ENCODE measurements around the gene DHRS9.

The DHRS9 gene

DNA sequence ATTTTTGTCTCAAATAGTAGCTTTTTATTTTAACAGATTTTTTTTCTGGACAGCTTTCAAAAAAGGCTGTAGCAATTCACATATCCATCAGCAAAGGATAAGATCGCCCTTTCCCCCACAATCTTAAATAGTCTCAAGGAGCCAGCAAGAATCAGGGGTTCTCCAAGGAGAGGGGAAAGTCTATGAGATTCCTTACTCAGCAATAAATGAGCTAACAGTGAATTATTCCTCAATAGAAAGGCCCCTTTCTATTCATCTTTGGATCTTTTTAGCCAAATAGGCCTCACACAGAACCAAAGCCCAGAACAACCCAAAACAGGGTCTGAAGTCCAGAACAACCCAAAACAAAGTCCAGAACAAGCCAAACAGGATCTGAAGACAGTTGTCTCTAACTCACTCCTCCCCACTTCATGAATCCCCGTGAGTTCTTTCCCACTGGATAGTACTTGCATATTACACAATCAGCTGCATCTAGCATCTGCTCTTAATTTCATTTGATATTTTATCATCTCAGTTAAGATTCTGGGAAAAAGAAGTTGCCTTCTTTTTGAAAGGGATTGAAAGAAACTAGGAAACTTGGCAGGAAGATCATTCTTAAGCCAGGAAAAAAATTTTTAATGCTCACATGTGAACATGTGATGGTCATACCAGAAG is 3.4 kb upstream of the DHRS9 start:
- DNase-seq (ENCODE audit: low spot score): no peak

DNA sequence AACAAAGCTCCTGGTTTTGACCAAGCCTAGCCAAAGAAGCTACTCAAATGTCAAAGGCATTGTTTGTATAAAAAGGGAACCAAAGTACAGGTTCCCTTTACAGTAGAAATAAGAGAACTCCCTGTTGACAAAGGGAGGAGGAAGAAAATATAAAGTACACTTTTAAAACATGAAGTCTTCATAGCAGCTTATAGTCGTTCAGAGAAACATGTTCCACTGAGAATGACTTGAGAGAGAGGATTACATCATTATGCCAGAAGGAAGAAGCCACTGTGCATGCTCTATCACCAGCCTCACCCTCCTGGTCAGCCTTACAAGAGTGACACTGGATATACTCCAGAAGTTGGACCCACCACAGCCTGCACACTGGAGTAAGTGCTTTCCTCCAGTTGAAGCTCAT is 2.5 kb upstream of the DHRS9 start:
- DNase-seq (ENCODE audit: low spot score): no peak

- no peak for DNase-seq (ENCODE audit: low spot score)
These were observed 470 bp downstream of the DHRS9 start for GRCh38 chr2:169069833-169070232.

GRCh38 chr2:169071455-169071854 is 2.1 kb downstream of the DHRS9 start:
- DNase-seq (ENCODE audit: low spot score): no peak

- no peak for DNase-seq (ENCODE audit: low spot score)
These were observed 3.0 kb downstream of the DHRS9 start for GRCh38 chr2:169072163-169072925.

GRCh38 chr2:169073211-169073962 is 4.0 kb downstream of the DHRS9 start:
- DNase-seq (ENCODE audit: low spot score): no peak

DNA sequence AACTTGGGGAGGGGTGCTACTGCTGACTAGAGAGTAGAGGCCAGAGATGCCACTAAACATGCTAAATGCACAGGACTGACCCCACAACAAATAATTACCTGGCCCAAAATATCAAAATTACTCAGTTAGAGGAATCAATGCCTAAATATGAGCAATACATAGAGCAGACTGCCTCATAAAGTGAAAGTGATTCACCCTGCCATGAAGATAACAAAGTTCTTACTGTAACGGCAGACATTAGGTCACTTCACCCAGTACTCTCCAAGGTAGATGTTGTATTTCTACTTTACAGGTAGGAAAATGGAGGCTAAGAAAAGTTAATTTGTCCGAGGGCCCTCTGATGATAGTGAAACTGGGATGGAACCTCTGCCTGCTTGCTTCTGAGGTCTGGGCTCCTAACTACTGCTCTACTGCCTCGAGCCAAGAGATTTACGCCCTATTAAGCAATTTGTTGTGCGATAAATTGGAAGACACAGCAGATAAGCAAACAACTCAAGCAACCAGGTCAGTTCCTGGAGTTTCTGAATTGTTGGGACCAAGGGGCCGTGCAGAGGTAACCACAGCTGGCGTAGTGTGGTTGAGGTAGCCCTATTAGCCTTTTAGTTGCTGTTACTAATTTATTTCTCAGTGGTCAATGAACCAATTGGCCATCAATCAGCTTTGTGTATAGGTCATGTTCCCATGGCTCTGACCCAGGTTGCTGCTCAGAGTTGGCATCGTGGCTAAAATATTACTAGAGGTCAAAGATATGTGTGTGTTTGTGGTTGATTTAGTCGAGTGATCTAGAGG is 4.8 kb downstream of the DHRS9 start:
- DNase-seq (ENCODE audit: low spot score): no peak

DNA sequence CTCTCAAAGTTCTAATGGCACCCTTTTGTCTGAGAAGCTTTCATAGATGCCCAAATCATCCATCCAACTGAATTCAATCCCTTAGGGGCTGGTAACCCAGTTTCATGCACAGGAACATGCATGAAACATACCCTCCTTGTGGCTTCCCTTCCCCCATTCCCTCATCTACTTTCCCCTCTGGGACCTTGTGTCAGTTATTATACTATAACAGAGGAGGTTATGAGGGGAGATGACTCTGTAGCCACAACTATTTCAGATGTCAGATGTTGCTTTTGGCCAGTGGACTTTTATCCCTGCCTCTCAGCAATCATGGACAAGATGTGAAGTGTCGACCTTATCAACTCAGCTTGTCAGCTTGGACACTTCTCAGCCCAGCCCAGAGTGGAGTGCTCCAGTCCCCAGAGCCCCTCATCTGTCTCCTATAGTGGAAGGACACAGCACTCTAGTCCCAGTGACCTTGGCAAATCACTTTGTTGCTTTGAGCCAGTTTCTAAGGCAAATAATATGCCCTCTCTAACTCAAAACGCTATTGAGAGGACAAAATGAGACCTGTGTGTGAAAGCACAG is 8.4 kb downstream of the DHRS9 start:
- no peak for DNase-seq (ENCODE audit: low spot score)

DNA sequence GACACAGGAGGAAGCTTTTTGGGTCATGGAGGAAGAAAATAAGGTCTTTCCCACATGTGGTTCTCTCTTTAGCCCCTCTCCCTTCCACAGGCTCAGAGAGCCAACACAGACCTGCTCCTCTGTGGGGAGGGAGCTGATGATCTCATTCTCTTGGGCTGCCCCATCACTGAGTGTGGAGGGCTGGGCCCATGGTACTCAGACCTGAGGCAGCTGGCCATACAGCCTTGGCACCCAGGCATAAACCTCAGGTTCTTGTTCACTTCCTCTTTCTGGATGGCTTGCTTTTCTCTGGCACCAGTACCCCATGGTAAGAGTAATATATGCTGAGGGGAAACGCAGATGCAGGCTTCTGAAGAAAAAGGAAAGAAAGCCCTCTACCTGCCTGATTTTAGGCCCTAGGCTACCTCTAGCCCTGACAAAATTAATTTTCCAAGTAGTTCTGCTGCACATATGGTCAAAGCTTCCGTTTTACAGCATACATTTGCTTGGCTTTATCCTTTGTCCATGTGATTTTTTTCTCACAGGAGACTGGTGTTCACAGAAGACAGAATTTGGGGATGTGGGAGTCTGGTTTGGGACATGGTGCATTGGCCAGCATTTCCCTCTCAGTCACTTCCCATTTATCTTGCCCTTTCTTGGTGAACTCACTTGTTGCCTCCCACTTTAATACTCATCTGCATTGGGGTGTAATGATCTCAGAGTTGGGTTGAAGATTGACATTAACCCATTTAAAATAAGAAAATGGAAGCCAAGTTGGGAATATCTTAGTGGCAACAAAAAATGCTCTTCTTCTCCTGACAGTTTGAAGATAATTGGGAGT is 11.1 kb downstream of the DHRS9 start:
- DNase-seq (ENCODE audit: low spot score): no peak

DNA sequence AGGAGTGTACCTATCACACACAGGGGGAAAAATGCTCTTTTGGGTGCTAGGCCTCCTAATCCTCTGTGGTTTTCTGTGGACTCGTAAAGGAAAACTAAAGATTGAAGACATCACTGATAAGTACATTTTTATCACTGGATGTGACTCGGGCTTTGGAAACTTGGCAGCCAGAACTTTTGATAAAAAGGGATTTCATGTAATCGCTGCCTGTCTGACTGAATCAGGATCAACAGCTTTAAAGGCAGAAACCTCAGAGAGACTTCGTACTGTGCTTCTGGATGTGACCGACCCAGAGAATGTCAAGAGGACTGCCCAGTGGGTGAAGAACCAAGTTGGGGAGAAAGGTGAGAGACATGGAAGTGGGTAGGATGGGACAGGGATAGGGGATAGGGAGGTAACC is 12.2 kb downstream of the DHRS9 start:
- DNase-seq (ENCODE audit: low spot score): no peak

GRCh38 chr2:169082995-169083394 is 13.6 kb downstream of the DHRS9 start:
- no peak for DNase-seq (ENCODE audit: low spot score)

GRCh38 chr2:169086893-169087467 is 17.6 kb downstream of the DHRS9 start:
- DNase-seq (ENCODE audit: low spot score): no peak

DNA sequence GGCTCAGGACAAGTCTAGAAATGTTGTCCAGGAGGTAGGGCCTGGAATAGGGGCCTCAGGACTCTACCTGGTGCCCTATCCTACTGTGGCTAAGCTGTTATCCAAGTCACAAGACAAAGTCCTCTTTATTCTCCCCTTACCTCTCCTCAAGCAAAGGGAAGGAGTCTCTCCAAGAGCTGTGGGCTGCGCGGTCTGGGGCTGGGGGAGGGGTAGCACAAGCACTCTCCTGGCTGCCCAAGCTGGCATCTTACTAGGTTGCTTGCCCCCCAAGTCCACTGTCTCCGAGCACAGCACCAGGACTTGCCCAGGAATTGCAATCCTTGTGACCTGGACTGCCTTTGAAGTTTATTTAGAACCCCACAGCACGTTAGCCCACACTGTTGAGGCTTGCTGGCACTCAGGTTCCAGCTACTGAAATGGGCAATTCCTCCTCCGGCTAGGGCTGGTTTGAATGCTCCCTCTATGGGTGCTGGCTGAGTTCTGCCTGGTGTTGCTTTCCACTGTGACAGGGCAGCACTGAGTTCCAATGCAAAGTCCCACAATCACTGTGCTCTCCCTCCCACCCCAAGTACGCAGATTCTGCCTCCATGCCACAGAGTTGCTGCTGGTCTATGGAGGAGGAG is 18.5 kb downstream of the DHRS9 start:
- DNase-seq (ENCODE audit: low spot score): no peak

DNA sequence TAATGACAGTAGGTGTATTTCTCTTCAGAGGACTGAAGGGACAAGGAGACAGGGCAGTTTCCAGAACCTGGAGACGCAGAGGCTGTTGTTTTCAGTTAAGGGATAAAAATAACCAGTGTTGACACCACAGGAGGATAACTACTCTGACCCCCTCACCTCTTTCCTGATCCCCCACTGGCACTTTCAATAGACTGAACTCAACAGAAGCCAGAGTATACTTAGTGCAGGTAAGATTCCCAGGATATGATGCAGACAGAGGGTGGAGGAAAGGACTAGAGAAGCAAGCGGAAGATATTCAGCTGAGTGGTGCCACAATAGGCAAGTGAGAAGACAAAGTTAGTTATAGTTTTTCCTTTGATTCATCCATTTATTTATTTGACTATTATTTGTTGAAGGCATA is 19.8 kb downstream of the DHRS9 start:
- DNase-seq (ENCODE audit: low spot score): no peak

DNA sequence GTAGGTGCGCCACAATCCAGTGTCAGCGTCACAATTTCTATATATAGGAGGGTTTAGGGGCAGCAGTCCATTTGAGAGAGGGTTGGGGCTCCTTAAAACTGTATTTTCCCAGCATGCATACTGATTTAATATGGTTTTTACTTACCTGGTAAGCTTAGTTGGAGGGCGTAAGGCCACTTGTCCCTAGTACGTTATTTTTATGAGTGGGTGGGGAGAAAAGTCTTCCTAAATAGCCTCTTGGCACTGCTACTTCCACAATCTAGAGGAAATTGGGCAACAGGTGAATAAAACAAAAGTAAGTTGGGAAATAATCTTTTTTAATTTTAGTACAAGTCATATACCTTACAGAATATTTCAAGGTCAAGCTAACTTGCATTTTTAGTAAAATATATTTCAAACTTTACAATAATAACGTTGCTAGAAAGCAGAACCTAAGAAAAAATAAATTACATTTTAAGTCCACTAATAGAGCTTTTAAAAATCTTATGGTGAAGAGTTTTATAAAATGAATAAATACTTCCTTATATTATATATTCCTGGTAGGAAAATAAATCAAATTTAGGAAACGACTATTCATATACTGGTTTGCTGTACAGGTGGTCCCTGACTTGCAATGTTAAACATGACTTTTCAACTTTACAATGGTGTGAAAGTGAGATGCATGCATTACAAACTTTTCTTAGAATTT is 20.9 kb downstream of the DHRS9 start:
- DNase-seq (ENCODE audit: low spot score): no peak

DNA sequence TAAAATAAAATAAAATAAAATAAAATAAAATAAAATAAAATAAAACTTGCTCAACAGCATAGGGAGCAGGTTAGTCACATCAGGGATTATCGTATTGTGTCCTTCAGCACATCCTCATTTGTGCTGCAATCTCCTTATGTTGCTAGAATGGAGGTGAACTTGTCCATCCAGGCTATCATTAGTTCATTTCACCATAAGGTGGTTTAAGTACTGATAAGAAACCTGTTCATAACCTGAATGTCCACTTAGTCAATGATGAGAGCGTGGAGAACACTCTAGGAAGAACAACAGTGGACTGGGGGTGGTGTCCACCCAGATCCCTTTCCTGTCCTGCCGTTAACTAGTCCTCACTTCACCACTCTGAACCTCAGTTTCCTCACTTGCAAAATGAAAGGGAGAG is 21.9 kb downstream of the DHRS9 start:
- DNase-seq (ENCODE audit: low spot score): no peak

DNA sequence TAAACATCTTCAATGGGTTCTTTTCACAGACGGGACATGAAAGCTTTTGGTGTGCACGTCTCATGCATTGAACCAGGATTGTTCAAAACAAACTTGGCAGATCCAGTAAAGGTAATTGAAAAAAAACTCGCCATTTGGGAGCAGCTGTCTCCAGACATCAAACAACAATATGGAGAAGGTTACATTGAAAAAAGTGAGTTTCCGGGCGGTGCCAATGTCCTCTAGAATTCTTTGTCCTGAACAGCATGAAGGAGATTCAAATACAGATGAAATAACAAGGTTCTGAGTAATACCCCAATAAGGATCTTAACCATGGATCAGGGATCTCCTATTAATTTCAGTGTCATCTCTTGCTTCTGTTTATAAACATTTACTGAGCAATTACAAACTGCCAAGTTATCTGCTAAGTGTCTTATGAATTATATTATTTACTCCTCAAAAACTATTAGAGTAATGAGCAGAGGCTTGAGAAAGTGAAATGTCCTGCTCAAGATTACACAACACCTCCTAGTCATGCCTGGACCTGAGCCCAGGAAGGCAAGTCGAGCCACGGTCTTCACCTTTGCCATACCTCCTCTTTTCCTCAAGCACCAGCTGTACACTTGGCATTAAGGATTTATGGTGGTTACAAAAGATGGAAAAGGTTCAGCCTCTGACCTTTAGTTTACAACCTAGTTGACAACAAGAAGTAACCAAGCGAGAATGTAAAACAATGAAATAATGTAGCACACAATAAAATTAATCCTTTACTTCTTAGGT is 22.6 kb downstream of the DHRS9 start:
- no peak for DNase-seq (ENCODE audit: low spot score)

- DNase-seq (ENCODE audit: low spot score): no peak
These were observed 24.2 kb downstream of the DHRS9 start for GRCh38 chr2:169093535-169093934.

GRCh38 chr2:169094676-169095075 is 25.3 kb downstream of the DHRS9 start:
- DNase-seq (ENCODE audit: low spot score): no peak
